CD4-positive, alpha-beta T cell treated with Interleukin-12 subunit alpha and Interleukin-12 subunit beta, for 1 hour (primary cell): ENCODE results near the gene DUSP9.
A peak's percentile ranks its signal among the peaks of the same experiment; 100 is the strongest.
"Not testable (repeated sequence)": the region's sequence is repeated elsewhere in the genome, so short reads cannot be mapped to it uniquely, and the experiment has no call there.

Source experiments
- DNase-seq: peaks from one replicate; pipeline ENCODE4 v3.0.0-alpha.2; 2020

Gene DUSP9

GRCh38 chrX:153646620-153647373, at the start of gene DUSP9:
DUSP9 (plus strand) TSS chrX:153647203; CDS start chrX:153647954, 751 bp downstream.
- no peak for DNase-seq

GRCh38 chrX:153598541-153599191, 48.3 kb upstream of the DUSP9 start, which contains the start of gene CCNQ:
CCNQ (minus strand) TSS chrX:153599139; CDS start chrX:153599073, 66 bp downstream.
- peak; percentile 25 for DNase-seq

- DNase-seq: peak; percentile 90
Measured at GRCh38 chrX:153599192-153600031, 47.6 kb upstream of the DUSP9 start.

- DNase-seq: peak; percentile 10
Measured at GRCh38 chrX:153600032-153600373, 47.0 kb upstream of the DUSP9 start.

GRCh38 chrX:153600921-153601320, 46.1 kb upstream of the DUSP9 start:
- no peak for DNase-seq

GRCh38 chrX:153601511-153602110, 45.4 kb upstream of the DUSP9 start:
- DNase-seq: no peak

GRCh38 chrX:153602601-153603000, 44.4 kb upstream of the DUSP9 start:
- DNase-seq: no peak

- DNase-seq: no peak
Measured at GRCh38 chrX:153603131-153603656, 43.8 kb upstream of the DUSP9 start.

GRCh38 chrX:153604666-153605380, 42.2 kb upstream of the DUSP9 start:
- not testable (repeated sequence) for DNase-seq

GRCh38 chrX:153606503-153606902, 40.5 kb upstream of the DUSP9 start:
- DNase-seq: no peak

- no peak for DNase-seq
Measured at GRCh38 chrX:153608376-153608775, 38.6 kb upstream of the DUSP9 start.

- no peak for DNase-seq
Measured at GRCh38 chrX:153608806-153609205, 38.2 kb upstream of the DUSP9 start.

GRCh38 chrX:153609917-153610835, 36.8 kb upstream of the DUSP9 start:
- DNase-seq: peak; percentile 77

- no peak for DNase-seq
Measured at GRCh38 chrX:153610836-153611213, 36.2 kb upstream of the DUSP9 start.

GRCh38 chrX:153611298-153612095, 35.5 kb upstream of the DUSP9 start:
- DNase-seq: no peak

- DNase-seq: no peak
Measured at GRCh38 chrX:153612413-153612812, 34.6 kb upstream of the DUSP9 start.

GRCh38 chrX:153614818-153615217, 32.2 kb upstream of the DUSP9 start:
- peak; percentile 13 for DNase-seq

GRCh38 chrX:153620576-153620975, 26.4 kb upstream of the DUSP9 start:
- DNase-seq: no peak

GRCh38 chrX:153621949-153622598, 24.9 kb upstream of the DUSP9 start:
- DNase-seq: no peak
